ENCODE measurements around the gene ZDHHC6.
"Not testable (repeated sequence)": the region's sequence is repeated elsewhere in the genome, so short reads cannot be mapped to it uniquely, and the experiment has no call there.

The ZDHHC6 gene, protein sequence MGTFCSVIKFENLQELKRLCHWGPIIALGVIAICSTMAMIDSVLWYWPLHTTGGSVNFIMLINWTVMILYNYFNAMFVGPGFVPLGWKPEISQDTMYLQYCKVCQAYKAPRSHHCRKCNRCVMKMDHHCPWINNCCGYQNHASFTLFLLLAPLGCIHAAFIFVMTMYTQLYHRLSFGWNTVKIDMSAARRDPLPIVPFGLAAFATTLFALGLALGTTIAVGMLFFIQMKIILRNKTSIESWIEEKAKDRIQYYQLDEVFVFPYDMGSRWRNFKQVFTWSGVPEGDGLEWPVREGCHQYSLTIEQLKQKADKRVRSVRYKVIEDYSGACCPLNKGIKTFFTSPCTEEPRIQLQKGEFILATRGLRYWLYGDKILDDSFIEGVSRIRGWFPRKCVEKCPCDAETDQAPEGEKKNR

DNA sequence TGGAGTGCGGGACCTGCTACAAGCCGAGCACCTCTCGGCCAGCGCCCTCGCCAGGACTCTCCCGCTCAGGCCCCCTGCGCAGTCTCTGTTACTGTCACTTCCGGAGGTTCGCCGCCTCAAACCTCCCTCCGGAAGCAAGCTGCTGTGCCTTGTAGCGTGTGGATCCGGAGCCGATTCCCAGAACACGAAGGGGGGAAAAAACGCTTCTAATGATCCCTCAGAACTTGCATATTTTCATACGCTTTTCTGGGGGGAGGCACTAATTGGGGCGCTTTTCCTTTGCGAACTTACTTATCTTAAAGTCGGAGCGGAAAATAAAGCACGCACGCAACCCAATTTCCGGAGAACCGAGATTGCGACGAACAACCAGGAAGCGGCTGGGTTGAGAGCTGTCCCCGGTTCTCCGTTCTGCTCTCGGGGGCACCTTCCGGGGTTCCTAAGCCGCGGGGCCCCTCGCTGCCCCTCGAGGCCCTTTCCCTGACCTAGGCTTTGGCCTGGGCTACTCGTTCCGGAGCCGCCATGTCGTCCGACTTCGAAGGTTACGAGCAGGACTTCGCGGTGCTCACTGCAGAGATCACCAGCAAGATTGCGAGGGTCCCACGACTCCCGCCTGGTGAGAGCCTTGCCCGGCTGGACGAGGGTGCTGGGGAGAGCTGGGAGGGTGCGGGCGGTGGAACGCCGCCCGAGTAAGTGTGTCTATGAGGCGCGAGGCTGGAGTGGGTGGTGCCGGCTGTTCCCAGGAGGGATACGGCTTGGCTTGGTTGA lies at the start of gene ZDHHC6, which contains the start of gene VTI1A:
Gene ZDHHC6 (minus strand): TSS at position 60 of the 765 bp plus-strand sequence. CDS start 1,478 bp downstream, outside the sequence.
Gene VTI1A (plus strand): TSS at position 361 of the 765 bp plus-strand sequence. CDS start 159 bp downstream, at position 520.
- peak; percentile 73 to 95 (median 80) for DNase-seq

DNA sequence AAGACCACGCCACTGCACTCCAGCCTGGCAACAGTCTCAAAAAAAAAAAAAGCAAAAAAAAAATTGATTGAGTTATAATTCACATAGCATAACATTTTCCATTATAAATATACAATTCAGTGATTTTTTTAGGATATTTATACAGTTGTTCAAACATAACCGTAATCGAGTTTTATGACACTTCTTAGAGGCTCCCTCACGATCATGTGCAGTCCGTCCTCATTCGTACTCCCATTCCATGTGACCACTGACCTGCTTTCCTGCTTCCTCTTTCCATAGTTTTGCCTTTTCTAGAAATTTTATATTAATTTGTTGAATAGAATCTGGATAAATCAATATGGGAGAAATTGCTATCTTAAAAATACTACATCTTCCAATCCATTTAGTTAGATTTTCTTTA lies 46.0 kb upstream of the ZDHHC6 start:
- no peak for DNase-seq

DNA sequence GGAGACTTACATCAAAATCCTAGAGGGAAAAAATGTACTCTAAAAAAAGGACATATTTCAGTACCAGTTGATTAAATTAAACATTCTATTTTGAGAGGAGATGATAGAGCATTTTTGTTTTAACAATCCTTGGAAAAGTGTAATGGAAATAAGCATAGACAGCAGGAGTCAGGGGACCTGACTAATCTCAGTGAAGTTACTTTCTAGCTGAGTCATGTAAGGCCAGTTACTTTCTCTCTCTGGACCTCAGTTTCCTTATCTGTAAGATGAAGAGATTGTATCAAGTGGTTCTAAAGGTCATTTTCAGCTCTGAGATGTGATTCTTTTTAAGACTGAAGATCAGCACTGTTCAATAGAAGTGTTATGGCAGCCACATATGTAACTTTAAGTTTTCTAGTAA lies 44.4 kb upstream of the ZDHHC6 start:
- DNase-seq, result no peak

DNA sequence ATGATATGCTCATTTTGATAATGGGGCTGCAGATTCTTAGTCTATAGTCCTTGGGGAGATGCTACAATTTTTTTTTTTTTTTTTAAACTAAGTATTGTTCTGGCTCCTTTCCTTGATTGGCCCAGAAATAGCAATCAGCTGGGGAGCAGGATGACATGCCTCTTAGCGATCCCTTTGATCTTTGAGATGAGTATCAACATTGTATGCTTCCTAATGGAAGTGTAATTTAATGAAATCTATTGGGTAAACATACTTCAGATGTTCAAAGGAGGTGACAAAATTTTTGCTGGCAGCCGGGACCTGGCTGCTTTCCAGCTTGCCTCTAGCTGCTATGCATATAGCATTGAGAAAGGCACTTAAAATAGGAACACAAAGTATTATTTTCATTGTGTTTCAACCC lies 43.8 kb upstream of the ZDHHC6 start:
- no peak for DNase-seq

DNA sequence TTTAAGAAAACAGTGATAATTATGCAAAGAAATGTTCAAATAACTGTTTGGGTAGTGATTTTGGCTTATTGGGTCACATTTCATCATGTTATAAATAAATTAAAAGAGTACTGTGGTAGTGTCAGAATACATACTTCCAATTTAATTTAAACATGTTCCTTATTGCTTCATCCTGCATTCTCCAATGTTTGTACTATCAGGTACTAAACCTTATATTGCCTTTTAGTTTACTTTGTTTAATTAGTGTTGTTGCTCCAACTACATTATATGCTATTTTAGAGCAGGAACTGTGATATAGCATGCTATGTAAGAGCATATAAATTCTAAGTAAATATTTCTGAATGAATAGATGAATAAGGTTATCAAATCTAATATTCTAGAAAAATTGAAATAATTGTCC lies 41.2 kb upstream of the ZDHHC6 start:
- DNase-seq, result no peak

DNA sequence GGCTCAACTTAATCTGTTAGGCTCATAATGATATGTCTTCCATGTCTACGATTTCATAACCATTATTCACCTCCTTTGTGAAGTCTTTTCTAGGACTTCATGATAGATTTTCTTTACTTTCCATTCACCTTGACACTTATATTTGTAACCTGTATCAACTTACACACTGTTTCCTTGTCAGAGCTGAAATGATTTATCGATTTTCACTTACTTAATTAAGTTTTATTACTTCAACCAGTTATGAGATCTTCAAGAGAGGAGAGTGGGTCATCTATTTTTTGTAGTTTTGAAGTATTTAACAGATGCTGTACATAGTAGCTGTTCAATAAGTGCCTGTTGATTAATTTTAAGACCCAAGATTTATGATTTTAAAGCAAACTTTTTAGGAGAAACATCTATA lies 37.7 kb upstream of the ZDHHC6 start:
- DNase-seq, result no peak

DNA sequence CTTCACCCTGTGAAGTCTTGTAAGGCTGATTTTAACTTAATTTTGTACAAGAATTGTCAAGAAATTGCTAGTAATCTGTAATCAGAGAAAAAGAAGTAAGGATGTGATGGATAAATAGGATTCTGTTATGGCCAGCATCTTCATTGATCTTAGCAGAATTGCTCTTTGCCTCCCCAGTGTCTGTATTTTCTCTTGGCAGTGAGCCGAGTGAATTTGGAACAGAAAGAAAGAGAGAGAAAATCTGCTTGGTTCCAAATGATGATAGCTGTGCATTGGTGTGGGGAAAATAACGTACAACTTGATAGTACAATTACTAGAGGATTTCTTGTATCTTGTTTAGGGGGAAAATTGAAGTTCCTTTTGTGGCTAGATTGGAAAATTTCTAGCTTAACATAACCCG lies 34.9 kb upstream of the ZDHHC6 start:
- no peak for DNase-seq

DNA sequence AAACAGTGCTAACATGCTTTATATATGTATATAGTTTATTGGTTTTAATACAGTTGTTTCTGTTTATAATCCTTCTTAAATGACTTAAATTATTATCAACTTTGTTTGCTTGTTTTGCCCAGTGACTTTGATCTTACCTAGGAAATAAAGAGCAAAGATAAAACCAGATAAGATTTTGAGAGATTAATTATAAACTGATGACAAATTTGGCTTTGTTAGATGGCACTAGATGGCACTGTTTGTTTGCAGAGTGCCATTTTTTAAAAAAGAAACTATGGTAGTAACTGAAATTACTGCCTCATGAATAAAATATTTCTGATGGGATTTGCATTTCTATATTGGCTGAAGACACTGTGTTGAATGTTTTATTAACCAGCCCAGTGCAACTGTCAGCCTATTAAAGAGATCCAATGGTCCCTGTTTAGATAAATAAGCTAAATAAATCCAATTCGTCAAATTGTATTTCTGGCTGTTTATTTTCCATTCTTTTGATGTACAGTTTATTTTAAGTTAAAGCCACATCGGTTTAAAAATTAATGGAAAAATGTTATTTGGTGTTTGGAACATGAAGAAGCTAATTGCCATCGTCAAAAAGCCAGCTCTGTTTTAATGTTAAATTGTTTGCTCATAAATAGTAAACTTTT lies 29.0 kb upstream of the ZDHHC6 start:
- no peak for DNase-seq

DNA sequence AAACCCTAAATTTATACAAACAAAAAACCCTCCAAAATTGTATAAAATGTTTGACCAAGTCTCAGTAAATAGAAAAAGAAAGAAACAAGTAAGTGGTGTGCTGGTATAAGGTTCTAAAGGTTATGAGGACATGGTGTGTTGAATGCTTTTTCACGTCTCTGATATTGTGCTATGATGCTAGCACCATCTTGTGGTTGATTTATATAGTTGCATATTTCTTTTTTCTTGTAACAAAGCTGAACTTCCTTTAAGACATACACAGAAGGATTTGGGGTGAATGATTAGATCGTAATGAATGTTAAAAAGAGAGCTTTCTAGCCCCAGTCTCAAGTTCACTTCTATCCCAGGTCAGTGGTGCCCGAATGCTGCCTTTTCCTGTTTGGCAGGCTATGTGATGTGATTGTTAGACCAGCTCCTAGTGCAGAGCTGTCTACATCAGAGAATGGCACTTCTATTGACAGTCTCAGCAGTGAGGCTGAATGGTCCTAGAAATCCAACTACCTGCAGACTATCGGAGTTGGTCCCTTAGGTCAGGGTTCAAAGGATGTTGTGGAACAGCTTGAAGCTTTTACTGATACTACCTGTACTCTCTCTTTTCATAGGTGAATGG lies 25.3 kb upstream of the ZDHHC6 start:
- DNase-seq, result peak in 3 of 6 experiments; percentile 15 to 36 (median 28)

DNA sequence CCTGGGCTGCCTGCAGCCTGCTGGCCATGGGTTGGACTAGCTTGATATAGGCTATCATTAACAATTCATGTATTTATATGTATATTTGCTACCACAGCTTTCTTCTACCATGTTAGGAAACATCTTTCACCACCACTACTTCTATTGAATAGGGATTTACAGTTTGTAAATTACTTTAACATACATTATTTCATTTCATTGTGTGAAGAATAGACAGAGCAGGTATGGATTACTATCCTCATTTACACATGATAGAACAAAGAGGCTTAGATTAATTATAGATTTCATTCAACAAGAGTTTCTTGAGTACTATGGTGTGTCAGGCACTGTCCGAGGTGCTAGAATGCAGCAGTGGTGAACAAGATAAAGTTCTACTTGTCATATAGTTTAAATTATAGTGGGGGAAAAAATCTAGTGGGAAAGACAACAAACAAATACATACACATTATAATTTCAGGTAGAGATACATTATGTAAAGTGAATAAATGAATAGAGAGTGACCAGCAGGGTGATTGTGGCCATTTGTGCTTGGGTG lies 20.9 kb upstream of the ZDHHC6 start:
- DNase-seq, result no peak

DNA sequence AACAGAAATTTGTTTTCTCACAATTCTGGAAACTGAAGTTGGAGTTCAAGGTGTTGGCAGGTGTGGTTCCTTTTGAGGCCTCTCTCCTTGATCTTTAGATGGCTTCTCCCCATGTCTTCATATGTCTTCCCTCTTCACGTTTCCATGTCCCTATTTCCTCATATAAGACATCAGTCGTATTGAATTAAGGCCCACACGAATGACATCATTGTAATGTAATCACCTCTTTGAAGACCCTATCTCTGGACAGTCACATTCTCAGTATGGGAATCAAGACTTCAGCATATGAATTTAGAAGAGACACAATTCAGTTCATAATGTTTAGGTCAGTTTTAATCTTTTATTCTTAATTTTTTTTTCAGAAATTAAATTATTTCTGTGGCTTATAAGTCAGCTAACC lies 20.1 kb upstream of the ZDHHC6 start:
- no peak for DNase-seq

DNA sequence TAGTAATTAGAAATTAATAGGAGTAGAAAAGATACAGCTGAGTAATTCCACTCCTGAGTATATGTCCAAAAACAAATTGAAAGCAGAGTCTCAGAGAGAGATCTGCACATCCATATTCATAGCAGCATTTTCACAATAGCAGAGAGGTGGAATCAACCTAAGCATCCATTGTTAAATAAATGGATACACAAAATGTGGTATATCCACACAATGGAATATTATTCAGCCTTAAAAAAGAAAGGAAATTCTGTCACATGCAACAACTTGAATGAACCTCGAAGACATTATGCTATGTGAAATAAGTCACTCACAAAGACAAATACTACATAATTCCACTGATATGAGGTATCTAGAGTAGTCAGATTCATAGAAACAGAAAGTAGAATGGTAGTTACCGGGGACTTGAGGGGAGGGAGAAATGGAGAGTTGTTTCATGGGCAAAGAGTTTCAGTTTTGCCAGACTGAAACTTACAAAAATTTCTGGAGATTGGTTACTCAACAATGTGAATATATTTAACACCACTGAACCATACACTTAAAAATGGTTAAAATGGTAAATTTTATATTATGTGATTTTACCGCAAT lies 18.7 kb upstream of the ZDHHC6 start:
- no peak for DNase-seq

DNA sequence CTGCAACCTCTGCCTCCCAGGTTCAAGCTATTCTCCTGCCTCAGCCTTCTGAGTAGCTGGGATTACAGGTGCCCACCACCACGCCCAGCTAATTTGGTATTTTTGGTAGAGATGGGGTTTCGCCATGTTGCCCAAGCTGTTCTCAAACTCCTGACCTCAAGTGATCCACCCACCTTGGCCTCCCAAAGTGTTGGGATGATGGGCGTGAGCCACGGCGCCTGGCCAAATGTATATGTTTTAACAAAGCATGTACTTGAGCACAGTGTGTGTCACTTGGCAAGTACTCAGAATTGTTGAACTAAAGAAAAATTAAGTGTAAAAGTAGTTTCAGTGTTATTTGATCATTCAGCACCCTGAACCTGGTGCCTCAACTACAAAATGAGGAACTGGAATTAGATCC lies 17.4 kb upstream of the ZDHHC6 start:
- DNase-seq, result not testable (repeated sequence)

DNA sequence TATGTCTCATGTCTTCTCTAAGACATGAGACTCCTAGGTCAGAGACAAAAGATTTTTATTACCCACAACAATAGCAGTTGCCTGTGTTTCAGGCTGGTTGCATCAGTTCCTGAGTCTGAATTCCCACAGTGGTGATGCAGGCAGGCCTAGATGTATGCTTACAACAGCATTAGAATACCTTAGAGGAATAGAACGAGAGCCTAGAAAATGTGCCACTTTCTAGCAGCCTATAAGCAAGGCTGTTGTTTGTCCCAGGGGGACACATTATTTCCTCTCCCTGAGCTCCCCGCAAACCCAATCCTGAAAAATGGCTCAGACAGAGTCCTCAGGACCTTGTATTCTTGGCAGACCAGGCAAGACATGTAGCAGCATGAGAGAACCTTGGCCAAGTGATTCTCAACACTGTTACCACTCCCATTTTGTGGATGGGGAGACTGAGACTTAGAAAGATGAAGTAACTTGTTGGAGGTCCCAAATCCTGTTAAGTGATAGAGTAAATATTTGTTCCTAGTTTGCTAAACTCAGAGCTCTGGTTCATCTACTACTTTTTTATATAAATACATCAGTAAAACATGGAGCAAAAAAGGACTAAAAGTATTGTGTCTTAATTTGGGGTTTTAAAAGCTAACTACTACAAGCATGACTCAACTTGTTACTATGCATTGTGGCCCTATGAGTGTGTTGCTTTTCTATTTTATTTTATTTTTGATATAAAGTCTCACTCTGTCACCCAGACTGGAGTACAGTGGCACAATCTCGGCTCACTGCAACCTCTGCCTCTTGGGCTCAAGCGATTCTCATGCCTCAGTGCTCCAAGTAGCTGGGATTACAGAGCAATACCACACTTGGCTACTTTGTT lies 14.5 kb upstream of the ZDHHC6 start:
- DNase-seq, result no peak

DNA sequence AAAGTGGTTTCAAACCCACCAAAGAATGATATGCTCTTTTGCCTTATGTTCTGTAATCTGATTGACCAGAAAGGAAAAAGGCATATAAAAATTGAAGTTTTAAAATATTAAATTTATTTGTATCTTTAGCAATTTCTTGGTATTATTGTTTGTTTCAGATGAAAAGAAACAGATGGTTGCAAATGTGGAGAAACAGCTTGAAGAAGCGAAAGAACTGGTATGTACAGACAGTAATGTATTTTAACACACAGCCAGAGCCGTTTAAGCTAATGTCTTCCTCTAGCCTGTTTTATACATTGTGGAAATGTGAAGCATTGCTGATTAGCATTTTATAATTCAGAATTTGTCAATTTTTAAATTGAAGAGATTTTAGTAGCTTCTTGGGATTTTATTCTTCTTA lies 13.7 kb upstream of the ZDHHC6 start:
- no peak for DNase-seq

DNA sequence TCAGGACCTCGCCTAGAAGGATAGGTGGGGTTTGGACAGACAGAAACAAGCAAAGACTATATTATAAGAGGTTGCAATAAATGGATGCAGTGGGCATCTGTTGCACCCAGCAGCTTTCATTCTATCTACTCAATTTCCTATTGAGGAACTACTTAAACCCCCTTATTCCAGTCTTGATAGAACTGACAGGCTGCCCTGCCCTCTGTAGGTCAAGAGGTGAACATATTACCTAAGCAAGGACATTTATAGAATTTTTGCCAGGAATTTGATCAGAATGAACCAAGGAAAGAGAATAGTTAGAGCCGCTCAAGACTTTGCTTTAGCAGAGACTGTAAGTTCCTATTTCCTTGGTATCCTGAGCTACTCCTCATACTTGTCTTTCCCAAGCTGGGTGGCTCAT lies 9.8 kb upstream of the ZDHHC6 start:
- DNase-seq, result no peak

DNA sequence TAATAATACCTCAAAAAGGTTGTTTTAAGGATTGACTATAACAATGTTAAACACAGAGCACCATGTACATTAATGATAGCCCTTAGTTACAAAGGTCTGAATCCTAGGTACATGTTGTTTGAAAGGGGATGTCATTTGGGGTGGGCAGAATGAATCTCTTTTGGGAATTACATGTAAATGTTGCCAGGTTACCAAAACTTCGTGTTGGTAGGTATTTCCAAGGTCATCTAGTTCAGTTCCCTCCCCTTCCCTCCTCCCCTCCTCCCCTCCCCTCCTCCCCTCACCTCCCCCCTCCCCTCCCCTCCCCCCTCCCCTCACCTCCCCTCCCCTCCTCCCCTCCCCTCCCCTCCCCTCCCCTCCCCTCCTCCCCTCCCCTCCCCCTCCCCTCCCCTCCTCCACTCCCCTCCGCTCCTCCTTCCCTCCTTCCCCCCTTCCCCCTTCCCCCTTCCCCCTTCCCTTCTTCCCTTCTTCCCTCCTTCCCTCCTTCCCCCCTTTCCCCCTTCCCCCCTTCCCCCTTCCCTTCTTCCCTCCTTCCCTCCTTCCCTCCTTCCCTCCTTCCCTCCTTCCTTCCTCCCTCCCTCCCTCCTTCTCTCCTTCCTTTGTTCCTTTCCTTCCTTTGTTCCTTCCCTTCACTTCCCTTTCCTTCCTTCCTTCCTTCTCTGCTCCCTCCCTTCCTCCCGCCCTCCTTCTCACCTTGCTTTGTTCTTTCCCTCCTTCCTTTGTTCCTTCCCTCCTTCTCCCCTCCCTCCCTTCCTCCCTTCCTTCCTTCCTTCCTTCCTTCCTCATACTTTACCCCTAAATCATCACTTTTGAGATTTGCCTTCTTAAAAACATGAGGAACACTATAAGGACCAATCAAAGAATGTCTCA lies 8.4 kb upstream of the ZDHHC6 start:
- DNase-seq, result no peak

DNA sequence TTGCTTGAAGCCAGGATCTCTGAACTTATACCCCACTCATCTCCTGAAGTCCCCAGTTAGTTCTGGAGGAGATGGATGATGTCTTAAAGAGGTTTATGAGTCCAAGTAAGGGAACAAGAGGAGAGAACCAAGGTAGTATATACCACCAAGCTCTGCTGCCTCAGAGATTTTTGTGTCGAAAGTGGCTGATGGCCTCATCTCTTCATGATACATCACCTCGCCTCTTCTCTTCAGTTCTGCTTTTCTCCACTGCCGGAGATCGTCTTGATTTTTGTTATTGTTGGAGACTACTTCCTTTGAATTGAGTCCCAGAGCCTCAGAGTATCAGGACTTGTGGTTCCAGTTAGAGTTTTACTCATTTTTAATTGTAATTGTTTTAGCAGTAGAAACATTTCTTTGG lies 2.2 kb upstream of the ZDHHC6 start:
- no peak for DNase-seq

DNA sequence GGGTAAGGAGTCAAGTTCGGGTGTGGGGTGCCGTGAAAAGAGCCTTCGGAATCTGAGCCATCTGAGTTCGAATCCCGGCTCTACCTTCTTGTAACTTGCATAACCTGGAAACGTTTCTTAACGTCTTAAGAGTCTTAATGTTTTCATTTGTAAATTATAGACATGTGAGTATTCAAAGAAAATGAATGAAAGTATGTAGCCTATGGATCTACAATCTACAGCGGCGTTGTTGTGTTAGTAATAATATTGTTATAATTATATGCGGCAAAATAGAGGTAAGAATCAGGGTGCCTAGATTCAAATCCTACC lies 860 bp upstream of the ZDHHC6 start:
- DNase-seq, result no peak

DNA sequence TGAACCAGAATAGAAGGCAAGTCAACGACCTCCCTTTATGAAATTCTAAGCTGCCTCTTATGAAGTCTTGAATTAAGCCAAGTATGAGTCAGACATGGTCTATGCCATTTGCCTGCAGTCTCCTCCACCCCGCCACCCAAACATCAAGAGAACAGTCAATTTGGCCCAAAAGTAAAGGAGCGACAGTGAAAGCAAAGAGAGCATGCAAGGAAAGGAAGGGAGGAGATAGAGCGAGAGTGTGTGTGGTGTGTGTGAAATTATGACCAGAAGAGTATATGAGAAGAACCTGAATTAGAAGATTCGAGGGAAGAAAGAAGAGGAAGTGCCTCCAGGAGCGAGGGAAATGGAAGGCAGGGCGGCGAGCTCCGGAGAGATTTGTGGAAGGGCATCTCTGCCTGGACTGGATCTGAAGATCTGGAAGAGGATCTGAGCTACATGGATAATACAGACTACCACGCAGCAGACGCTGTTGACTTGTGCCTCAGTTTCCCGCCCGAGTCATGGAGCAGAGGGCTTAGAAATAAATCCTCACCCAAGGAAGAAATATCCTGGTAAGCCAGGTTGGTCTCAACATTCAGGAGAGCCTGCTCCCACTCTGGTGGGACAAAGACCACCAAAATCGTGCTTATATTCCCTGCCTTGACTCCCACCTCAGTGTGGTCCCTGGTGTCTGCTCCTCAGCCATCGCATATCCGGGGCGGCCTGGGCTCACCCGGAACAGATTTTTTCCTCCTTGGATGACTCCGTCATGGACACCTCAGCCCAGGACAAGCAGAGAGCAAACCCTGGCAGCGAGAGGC lies 459 bp downstream of the ZDHHC6 start:
- DNase-seq, result peak in 1 of 6 experiments; percentile 38

All from stimulated activated naive CD4-positive, alpha-beta T cell (primary cell).